Panc1 (cell line): ENCODE results near the gene SND1.

Source experiments
- POLR2AphosphoS5 ChIP-seq: IDR thresholded peaks from 2 replicates; pipeline ENCODE4 v1.6.1; 2012; ENCODE audit warnings: mild to moderate bottlenecking, low read depth, low read length, moderate library complexity
- SIN3A ChIP-seq: IDR thresholded peaks from 2 replicates; pipeline ENCODE4 v1.6.1; 2012; ENCODE audit warnings: low read depth, mild to moderate bottlenecking, low read length, moderate library complexity, borderline replicate concordance; ENCODE audit not compliant: insufficient read depth
- TCF7L2 ChIP-seq: IDR thresholded peaks from 2 replicates; pipeline ENCODE4 v1.6.1; 2011; ENCODE audit warnings: mild to moderate bottlenecking, low read depth, low read length, inconsistent platforms
- TF ChIP-seq, protein P1 (sequence below), 2 experiments: IDR thresholded peaks; 2 replicates each; pipeline ENCODE4 v1.6.1; 2011 to 2012; ENCODE audit warnings: low read depth in 2 of 2, control low read depth in 1 of 2, low read length in 1 of 2, mild to moderate bottlenecking in 1 of 2, moderate library complexity in 1 of 2; ENCODE audit not compliant: insufficient read depth in 1 of 2
- TF ChIP-seq, protein P2 (sequence below): fragments of 450-650 bp; IDR thresholded peaks from 2 replicates; pipeline ENCODE4 v1.5.1; 2017; ENCODE audit warnings: mild to moderate bottlenecking

DNA sequence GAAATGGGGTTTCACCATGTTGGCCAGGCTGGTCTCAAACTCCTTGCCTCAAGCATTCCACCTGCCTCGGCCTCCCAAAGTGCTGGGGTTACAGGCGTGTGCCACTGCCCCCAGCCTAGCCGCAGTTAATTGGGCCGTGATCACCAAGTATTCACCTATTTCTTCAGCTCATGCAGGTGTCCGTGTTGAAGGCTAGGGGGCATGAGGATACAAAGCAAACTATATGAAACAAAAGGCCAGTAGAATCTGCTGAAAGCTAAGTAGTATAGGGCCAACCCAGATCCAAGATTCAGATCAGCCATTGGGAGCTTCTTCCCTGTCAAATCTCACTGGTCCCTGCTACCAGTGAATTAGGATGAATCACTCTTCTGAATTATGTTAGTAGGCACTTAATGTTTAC is 305.9 kb downstream of the SND1 start:
- TF ChIP-seq, protein P1, sequence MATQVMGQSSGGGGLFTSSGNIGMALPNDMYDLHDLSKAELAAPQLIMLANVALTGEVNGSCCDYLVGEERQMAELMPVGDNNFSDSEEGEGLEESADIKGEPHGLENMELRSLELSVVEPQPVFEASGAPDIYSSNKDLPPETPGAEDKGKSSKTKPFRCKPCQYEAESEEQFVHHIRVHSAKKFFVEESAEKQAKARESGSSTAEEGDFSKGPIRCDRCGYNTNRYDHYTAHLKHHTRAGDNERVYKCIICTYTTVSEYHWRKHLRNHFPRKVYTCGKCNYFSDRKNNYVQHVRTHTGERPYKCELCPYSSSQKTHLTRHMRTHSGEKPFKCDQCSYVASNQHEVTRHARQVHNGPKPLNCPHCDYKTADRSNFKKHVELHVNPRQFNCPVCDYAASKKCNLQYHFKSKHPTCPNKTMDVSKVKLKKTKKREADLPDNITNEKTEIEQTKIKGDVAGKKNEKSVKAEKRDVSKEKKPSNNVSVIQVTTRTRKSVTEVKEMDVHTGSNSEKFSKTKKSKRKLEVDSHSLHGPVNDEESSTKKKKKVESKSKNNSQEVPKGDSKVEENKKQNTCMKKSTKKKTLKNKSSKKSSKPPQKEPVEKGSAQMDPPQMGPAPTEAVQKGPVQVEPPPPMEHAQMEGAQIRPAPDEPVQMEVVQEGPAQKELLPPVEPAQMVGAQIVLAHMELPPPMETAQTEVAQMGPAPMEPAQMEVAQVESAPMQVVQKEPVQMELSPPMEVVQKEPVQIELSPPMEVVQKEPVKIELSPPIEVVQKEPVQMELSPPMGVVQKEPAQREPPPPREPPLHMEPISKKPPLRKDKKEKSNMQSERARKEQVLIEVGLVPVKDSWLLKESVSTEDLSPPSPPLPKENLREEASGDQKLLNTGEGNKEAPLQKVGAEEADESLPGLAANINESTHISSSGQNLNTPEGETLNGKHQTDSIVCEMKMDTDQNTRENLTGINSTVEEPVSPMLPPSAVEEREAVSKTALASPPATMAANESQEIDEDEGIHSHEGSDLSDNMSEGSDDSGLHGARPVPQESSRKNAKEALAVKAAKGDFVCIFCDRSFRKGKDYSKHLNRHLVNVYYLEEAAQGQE (IDR thresholded peaks at IDR 0.05; ENCODE audit: insufficient read depth in 1 of 2, low read depth in 2 of 2, low read length in 1 of 2), result no peak
- TF ChIP-seq, protein P2, sequence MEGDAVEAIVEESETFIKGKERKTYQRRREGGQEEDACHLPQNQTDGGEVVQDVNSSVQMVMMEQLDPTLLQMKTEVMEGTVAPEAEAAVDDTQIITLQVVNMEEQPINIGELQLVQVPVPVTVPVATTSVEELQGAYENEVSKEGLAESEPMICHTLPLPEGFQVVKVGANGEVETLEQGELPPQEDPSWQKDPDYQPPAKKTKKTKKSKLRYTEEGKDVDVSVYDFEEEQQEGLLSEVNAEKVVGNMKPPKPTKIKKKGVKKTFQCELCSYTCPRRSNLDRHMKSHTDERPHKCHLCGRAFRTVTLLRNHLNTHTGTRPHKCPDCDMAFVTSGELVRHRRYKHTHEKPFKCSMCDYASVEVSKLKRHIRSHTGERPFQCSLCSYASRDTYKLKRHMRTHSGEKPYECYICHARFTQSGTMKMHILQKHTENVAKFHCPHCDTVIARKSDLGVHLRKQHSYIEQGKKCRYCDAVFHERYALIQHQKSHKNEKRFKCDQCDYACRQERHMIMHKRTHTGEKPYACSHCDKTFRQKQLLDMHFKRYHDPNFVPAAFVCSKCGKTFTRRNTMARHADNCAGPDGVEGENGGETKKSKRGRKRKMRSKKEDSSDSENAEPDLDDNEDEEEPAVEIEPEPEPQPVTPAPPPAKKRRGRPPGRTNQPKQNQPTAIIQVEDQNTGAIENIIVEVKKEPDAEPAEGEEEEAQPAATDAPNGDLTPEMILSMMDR, result no peak
- TF ChIP-seq TCF7L2 (no peak), SIN3A (no peak), POLR2AphosphoS5 (no peak)
